IPS DF 4.7 (cell line): ENCODE data around the gene MGLL.
"Not testable (repeated sequence)": the region's sequence is repeated elsewhere in the genome, so short reads cannot be mapped to it uniquely, and the experiment has no call there.

ENCODE experiments used
- DNase-seq: peaks from one replicate; pipeline ENCODE4 v3.0.0-alpha.2; 2013; ENCODE audit warnings: low spot score; ENCODE audit errors: extremely low read depth

MGLL gene

DNA sequence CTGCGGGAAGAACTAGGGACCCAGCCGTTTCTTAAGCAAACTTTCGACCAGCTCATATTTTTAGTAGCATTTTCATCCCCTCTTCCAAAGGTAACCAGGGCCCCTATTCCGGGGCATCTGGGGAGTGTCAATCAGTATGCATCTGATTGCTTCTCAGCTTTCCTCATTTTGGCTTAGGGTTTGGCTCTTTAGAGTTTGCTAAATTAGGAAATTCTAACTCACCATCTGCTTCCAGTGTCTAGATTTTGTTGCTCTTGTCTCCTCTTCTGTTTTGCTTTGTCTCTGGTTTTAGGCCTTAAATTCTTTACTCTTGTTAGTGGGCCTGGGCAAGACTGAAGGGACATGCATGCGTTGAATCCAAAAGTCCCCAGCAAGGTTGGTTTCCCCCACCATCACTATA lies 159.2 kb downstream of the MGLL start:
- no peak for DNase-seq

DNA sequence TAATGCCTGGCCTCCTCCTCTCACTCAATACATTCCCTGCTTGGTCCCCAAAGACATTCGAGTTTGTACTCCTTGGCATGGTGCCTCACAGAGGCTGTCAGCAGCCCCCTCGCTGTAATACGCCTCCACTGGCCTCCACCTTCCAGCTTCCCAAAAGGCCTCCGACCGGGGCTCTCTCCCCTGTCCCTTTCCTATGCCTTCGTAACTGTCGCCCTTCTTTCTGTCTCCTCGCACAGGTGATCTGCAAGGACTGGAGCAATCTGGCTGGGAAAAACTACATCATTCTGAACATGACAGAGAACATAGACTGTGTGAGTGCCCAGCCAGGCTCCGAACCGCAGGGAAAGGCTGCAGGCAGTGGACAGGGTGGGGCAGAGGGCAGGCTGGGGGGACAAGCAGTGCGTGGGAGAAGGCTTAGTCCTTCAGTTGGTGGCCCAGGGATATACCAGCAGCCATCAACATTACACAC lies 160.3 kb downstream of the MGLL start:
- no peak for DNase-seq

DNA sequence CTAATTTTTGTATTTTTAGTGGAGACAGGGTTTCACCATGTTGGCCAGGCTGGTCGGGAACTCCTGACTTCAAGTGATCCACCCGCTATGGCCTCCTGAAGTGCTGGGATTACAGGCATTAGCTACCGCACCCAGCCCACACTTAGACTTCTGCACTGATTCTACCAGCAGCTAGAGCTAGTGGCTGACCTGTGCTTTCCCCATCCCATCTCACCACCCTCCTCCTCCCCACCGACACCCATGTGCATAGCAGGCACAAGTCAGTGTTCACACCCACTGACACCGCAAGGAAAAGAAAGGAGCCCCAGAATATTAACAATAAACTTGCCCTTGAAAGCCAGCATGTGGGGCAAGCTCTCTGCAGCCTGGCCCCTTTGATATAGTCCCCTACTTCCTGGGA lies 160.7 kb downstream of the MGLL start:
- no peak for DNase-seq

GRCh38 chr3:127660621-127661251 lies 161.6 kb downstream of the MGLL start:
- no peak for DNase-seq

GRCh38 chr3:127658234-127658633 lies 164.1 kb downstream of the MGLL start:
- DNase-seq = no peak

DNA sequence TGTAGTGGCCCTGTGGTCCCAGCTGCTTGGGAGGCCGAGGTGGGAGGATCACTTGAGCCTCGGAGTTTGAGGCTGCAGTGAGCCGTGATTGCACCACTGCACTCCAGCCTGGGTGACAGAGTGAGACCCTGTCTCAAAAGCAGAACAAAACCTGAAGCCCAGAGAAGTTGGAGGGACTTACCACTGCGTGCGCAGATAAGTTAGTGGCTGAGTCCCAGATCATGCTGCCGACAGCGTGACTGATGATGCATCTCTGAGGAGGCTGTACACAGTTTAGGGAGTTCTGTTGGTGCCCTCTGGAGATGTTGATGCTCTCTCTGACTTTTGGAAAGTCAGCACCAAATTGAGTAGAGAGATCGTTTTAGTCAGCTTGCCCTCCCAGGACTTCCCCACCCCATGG lies 165.4 kb downstream of the MGLL start:
- DNase-seq = no peak

- no peak for DNase-seq
These were observed 166.7 kb downstream of the MGLL start for GRCh38 chr3:127655641-127656040.

GRCh38 chr3:127654993-127655392 lies 167.3 kb downstream of the MGLL start:
- not testable (repeated sequence) for DNase-seq

DNA sequence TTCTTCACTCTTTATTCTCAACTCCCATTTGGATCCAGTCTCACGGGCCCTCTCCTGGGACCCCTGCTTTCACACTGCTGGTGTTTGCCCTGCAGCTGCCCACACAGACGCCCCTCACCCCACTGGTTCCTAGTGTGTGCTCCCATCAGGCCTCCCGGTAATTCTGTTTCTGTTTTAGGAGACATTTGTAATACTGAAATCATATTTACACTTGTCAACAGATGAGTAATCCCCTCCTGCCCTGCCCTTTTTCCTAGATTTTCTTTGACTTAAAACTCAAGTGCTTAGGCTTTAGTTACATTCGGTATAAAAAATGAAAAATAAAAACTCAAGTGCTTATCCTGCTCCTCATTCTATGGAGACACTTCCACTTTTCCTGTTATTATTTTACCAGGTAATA lies 167.9 kb downstream of the MGLL start:
- DNase-seq = no peak

DNA sequence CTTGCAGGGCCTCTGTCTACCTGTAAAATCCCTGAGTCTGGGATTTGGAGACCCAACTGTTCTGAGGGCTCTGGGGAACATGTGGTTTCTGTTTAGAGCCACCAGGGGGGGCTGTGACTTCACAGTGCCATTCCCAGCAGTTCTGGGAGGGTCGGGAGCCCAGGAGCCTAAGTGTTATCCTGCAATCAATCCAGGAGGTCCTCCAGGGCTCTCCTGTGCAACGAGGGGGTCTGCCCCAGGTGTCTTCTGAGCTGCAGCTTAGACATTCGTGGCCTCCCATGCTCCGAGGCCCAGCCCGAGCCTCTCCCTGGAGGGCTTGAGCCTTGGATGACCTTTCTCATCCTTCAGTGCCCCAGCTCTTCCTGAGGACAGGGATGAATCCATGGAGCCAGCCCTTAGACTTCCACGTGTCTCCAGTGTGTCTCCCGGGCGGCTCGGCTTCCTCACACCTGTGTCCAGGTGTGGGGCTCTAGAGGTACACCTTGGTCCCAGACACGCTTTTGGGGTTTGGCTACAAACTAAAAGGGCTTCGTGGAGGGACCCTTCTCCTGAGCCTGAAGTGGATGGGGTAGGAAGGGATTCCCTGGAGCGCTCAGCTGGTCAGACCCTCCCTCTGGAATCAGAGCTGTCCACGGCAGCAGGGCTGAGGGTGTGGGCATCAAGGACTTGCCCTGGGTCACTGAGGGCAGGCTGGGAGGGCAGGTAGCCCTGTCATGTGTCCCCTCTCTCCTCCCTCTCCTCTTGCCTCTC lies 169.9 kb downstream of the MGLL start:
- DNase-seq = peak; percentile 60

DNA sequence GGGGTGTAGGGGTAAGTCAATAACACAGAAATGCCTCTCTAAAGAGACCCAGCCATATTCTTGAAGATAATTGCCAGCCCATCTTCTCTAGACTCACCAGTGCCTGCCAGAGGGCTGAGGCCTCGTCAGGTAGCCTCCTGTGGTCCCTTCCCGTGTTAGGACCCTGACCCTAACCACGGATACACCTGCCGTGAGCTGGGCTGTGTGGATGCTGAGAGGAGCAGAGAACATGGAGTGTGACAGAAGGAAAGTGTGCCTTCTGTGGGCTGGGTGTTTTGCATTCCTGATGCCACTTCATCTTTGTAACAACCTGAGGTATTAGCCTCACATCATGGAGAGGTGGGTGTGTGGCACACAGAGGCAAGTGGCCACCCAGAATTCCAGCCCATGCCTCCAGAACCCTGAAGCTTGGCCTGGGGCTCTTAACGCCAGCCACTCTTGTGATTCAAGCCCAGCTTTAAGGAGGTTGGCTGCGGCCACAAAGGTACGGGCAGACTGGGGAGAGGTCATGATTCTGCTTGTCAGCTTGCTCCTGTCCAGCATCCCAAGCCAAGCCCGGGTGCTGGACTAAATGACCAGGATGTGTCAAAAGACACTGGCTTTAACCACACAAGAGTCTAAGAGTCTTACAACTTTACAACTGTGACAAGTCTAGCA lies 170.7 kb downstream of the MGLL start:
- no peak for DNase-seq

DNA sequence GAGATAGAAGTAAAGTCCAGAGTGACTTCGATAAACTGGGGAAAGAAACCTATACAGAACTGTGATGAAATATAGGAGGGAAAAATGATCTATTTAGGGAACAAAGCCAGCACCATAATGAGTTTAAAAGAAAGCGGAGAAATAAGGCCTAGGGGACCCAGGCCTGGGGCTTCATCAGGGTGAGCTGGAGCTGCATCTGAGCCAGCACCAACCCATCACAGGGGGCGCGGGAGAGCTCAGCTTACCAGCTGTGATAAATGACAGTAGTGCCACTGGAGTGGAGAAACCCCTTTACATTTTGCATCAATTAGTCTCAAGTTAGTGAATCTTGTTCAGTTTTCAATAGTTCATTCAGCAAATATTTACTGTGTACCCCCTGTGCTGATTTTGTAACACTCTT lies 172.1 kb downstream of the MGLL start:
- DNase-seq = no peak

DNA sequence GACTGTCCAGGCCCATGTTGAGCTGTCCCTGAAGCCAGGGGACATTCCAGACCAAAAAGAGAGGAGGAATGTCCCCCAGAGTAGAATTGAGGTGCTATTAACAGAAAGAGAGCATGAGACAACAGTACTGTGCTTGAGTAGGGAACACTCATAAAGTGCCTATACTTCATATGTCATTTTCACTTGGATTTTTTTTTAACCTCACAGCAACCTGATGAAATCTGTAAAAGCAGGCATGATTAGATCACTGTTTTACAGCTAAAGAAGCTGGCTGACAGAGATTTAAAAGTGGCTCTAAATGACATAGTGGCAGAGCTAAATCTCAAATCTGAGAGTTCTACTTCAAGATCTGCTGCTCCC lies 174.5 kb downstream of the MGLL start:
- DNase-seq = no peak

DNA sequence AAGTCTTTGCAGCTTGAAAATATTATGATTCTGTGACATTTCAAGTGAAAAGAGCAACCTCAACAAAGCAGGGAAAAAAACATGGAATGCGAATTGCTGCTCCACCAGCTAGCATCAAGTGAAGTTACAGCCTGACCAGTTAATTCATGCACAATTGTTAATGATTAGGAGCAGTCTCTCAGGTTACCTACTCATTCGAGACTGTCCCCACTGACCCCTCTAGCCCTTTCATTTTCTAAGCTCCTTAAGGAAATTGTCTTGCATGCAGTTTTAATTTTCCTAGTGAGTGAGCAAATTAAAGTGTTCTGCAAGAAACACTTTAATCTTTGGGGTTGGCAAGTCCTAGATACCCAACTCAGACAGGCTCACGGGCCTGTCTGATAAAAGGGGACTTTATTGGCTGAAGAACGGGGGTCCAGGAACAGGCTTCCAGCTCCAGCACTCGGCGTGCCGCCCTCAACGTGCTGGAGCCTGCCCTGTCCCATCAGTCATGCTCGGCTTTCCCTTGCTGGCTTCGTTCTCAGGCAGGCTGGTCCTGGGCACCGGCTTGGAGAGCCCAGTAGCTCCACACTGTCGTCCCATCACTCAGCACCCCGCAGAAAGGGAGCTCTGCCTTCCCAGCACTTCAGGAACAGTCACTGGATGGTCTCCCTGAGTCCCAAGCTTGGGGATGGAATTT lies 175.0 kb downstream of the MGLL start:
- no peak for DNase-seq

DNA sequence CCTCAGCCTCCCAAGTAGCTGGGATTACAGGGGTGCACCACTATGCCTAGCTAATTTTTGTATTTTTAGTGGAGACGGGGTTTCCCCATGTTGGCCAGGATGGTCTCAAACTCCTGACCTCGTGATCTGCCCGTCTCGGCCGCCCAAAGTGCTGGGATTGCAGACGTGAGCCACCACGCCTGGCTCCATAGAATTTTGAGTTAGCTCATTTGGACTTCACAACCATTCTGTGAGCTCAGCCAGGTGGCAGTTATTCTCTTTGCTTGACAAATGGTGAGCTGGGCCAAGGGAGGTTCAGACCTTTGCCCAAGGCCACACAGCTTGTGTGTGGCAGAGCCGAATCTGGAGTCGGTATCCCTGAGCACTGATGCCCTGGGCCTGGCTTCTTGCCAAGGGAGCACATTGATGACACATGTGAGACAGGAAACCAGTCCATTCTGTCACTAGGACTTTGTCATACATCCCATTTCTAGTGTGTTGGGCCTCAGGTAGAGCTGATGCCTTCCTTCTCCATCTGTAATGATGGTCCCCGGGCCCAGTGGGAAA lies 175.7 kb downstream of the MGLL start:
- no peak for DNase-seq

DNA sequence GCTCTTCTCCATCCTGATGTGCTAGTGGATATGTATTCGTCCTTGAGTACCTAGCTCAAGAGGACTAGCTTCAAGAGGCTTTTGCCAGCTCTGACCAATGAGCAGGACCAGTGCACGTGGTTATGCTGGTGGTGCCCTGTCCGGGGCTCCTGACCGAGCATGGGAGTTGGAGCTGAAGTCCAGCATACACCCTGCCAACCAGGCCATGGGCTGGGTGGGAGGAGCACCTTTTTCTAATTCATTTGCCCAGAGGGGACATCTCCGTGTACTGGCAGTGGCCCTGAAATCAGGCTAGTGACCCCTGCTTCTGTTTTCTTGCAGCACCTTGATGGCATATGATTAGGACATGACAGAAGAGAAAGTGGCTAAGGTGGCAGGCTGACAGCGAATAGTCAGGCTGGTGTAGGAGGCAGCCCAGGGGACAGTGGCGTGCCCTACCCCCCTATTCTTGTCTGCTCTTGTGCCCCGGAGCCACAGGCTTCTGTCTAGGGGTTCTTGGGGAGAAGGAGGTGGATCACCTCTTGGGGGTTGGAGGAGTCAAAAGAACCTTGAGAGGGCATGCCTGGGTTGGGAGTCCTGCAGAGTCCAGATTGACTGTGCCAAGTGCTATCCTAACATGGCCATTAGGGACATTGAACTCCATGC lies 176.8 kb downstream of the MGLL start:
- DNase-seq = no peak

GRCh38 chr3:127644641-127645370 lies 177.5 kb downstream of the MGLL start:
- no peak for DNase-seq

DNA sequence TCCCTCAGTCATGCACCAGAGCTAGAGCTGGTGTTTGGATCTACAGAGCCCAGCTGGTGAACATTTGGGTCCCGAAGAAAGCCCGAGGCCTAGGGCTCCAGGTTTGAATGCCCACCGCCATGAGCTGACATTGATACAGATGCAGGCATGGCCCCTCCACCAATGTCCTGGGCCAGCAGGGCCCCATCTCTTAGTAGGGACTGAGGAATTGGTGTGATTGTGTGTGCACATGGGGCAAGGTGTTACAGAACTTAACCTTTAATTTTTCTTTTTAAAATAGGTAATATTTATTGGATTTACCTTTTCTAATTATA lies 182.3 kb downstream of the MGLL start:
- no peak for DNase-seq

- DNase-seq = no peak
These were observed 182.9 kb downstream of the MGLL start for GRCh38 chr3:127639173-127640041.
